ENCODE results near the gene ASPG.
"Not testable (repeated sequence)": the region's sequence is repeated elsewhere in the genome, so short reads cannot be mapped to it uniquely, and the experiment has no call there.

ASPG gene

GRCh38 chr14:104150136-104151025 lies 64.9 kb downstream of the ASPG start:
- no peak for DNase-seq

- DNase-seq, result no peak
These were observed 65.5 kb downstream of the ASPG start for GRCh38 chr14:104151026-104151381.

- no peak for DNase-seq
These were observed 66.2 kb downstream of the ASPG start for GRCh38 chr14:104151566-104152245.

GRCh38 chr14:104152246-104152575 lies 66.7 kb downstream of the ASPG start:
- no peak for DNase-seq

GRCh38 chr14:104152686-104153393 lies 67.3 kb downstream of the ASPG start:
- DNase-seq, result no peak

- DNase-seq, result not testable (repeated sequence)
These were observed 67.9 kb downstream of the ASPG start for GRCh38 chr14:104153394-104153755.

- no peak for DNase-seq
These were observed 68.7 kb downstream of the ASPG start for GRCh38 chr14:104154246-104154645.

- DNase-seq, result no peak
These were observed 70.0 kb downstream of the ASPG start for GRCh38 chr14:104155513-104155912.

- no peak for DNase-seq
These were observed 70.6 kb downstream of the ASPG start for GRCh38 chr14:104156142-104156541.

- no peak for DNase-seq
These were observed 71.8 kb downstream of the ASPG start for GRCh38 chr14:104157016-104157928.

- DNase-seq, result no peak
These were observed 73.6 kb downstream of the ASPG start for GRCh38 chr14:104158827-104159798.

GRCh38 chr14:104159990-104160389 lies 74.5 kb downstream of the ASPG start:
- DNase-seq, result no peak

GRCh38 chr14:104161602-104162367 lies 76.3 kb downstream of the ASPG start:
- DNase-seq, result no peak

- no peak for DNase-seq
These were observed 77.0 kb downstream of the ASPG start for GRCh38 chr14:104162495-104162894.

- DNase-seq, result no peak
These were observed 78.0 kb downstream of the ASPG start for GRCh38 chr14:104163541-104163940.

- DNase-seq, result no peak
These were observed 78.5 kb downstream of the ASPG start for GRCh38 chr14:104164041-104164440.

- no peak for DNase-seq
These were observed 79.0 kb downstream of the ASPG start for GRCh38 chr14:104164512-104164911.
